ENCODE measurements around the gene C19orf18. TPM values are rescaled to one million over a fixed set of nuclear protein-coding genes. Genes with fewer than 3 reads are reported as not detected.

C19orf18 gene
- not detected in 2 replicates for polyA plus RNA-seq
- polyA minus RNA-seq: not detected in 2 replicates

DNA sequence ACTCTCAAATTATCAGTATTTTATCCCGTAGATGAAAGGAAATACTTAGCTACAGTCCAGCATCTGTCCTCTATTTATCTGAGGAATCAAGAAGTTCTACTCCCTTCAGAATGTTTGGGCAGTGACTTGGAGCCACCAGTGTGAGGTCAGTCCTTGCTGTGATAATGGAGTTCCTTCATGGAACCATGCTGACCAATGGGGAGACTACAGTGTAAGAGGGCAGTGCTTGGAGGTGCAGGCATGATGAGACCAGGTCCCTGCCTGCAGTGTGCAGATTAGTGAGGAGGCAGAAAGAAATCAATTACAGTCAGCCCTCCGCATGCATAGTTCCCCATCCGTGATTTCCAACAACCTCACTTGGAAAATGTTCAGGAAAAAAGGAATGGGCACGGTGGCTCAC lies at the start of gene C19orf18:
C19orf18 (minus strand) TSS at position 101 of the 400 bp plus-strand sequence. CDS start 102 bp downstream, outside the sequence.
- Histone ChIP-seq H3K36me3 (ENCODE audit: insufficient read depth, low read length) (peaks cover 65% of the 10 kb centered on the region), H3K9me3 (ENCODE audit: low read length) (peaks cover 63% of the 10 kb centered on the region)

DNA sequence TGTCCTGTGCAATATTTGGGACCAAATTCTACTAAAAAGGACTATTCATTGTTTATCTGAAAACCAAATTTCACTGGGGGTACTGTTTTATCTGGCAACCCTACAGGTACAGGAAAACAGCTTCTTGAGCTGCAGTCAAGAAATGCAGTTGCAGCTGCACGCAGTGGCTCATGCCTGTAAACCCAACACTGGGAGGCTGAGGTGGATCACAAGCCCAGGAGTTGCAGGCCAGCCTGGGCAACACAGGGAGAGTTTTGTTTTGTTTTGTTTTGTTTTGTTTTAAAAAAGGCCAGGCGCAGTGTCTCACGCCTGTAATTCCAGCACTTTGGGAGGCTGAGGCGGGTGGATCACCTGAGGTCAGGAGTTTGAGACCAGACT lies 47.9 kb upstream of the C19orf18 start:
- Histone ChIP-seq H3K27ac (ENCODE audit: low read length) (no peak overlapping the region), H3K4me2 (ENCODE audit: low read length) (no peak overlapping the region), H3K79me2 (replicated peaks; ENCODE audit: insufficient read depth, low read length) (no peaks in the 10 kb centered on the region), H3K9me2 (ENCODE audit: insufficient read depth, low read length) (no peaks in the 10 kb centered on the region), H3K9ac (ENCODE audit: low read length) (no peak overlapping the region), H2AFZ (ENCODE audit: low read depth, low read length) (no peak overlapping the region), H3K27me3 (ENCODE audit: insufficient read depth, low read depth, low read length) (no peaks in the 10 kb centered on the region), H4K20me1 (ENCODE audit: insufficient read depth) (no peaks in the 10 kb centered on the region), H3K9me3 (ENCODE audit: low read length) (no peaks in the 10 kb centered on the region), H3K36me3 (ENCODE audit: insufficient read depth, low read length) (no peaks in the 10 kb centered on the region), H3K4me3 (ENCODE audit: low read length) (no peak overlapping the region), H3F3A (ENCODE audit: insufficient read depth, low read length, poor library complexity, severe bottlenecking) (no peaks in the 10 kb centered on the region)
- TF ChIP-seq RAD21 (conservative IDR thresholded peaks at IDR 0.05): no peak
- TF ChIP-seq TAF1 (IDR thresholded peaks at IDR 0.05; ENCODE audit: low read depth): no peak
- TF ChIP-seq, protein P1, sequence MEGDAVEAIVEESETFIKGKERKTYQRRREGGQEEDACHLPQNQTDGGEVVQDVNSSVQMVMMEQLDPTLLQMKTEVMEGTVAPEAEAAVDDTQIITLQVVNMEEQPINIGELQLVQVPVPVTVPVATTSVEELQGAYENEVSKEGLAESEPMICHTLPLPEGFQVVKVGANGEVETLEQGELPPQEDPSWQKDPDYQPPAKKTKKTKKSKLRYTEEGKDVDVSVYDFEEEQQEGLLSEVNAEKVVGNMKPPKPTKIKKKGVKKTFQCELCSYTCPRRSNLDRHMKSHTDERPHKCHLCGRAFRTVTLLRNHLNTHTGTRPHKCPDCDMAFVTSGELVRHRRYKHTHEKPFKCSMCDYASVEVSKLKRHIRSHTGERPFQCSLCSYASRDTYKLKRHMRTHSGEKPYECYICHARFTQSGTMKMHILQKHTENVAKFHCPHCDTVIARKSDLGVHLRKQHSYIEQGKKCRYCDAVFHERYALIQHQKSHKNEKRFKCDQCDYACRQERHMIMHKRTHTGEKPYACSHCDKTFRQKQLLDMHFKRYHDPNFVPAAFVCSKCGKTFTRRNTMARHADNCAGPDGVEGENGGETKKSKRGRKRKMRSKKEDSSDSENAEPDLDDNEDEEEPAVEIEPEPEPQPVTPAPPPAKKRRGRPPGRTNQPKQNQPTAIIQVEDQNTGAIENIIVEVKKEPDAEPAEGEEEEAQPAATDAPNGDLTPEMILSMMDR (IDR thresholded peaks at IDR 0.05; ENCODE audit: poor library complexity, severe bottlenecking): no peak
- TF ChIP-seq POLR2AphosphoS5 (IDR thresholded peaks at IDR 0.05): no peak
- TF ChIP-seq SMC3 (conservative IDR thresholded peaks at IDR 0.05; ENCODE audit: poor library complexity): no peak
- TF ChIP-seq EP300 (conservative IDR thresholded peaks at IDR 0.05; ENCODE audit: poor library complexity, severe bottlenecking): no peak
- TF ChIP-seq EZH2 (IDR thresholded peaks at IDR 0.05; ENCODE audit: borderline replicate concordance, insufficient read depth, low read length, poor library complexity, severe bottlenecking): no peak
- TF ChIP-seq MXI1 (conservative IDR thresholded peaks at IDR 0.05; ENCODE audit: poor library complexity, severe bottlenecking): no peak
- TF ChIP-seq, protein P2, sequence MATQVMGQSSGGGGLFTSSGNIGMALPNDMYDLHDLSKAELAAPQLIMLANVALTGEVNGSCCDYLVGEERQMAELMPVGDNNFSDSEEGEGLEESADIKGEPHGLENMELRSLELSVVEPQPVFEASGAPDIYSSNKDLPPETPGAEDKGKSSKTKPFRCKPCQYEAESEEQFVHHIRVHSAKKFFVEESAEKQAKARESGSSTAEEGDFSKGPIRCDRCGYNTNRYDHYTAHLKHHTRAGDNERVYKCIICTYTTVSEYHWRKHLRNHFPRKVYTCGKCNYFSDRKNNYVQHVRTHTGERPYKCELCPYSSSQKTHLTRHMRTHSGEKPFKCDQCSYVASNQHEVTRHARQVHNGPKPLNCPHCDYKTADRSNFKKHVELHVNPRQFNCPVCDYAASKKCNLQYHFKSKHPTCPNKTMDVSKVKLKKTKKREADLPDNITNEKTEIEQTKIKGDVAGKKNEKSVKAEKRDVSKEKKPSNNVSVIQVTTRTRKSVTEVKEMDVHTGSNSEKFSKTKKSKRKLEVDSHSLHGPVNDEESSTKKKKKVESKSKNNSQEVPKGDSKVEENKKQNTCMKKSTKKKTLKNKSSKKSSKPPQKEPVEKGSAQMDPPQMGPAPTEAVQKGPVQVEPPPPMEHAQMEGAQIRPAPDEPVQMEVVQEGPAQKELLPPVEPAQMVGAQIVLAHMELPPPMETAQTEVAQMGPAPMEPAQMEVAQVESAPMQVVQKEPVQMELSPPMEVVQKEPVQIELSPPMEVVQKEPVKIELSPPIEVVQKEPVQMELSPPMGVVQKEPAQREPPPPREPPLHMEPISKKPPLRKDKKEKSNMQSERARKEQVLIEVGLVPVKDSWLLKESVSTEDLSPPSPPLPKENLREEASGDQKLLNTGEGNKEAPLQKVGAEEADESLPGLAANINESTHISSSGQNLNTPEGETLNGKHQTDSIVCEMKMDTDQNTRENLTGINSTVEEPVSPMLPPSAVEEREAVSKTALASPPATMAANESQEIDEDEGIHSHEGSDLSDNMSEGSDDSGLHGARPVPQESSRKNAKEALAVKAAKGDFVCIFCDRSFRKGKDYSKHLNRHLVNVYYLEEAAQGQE (IDR thresholded peaks at IDR 0.05; ENCODE audit: borderline replicate concordance): no peak

More for the DNA sequence above, at the start of gene C19orf18:
- Histone ChIP-seq H3K27ac (ENCODE audit: low read length) (no peak within 1 kb of the TSS), H3K4me3 (ENCODE audit: low read length) (no peak within 1 kb of the TSS), H4K20me1 (ENCODE audit: insufficient read depth) (no peaks in the 10 kb centered on the region), H3K79me2 (replicated peaks; ENCODE audit: insufficient read depth, low read length) (peaks cover 3% of the 10 kb centered on the region), H3K27me3 (ENCODE audit: insufficient read depth, low read depth, low read length) (no peaks in the 10 kb centered on the region), H2AFZ (ENCODE audit: low read depth, low read length) (no peak within 1 kb of the TSS), H3K9me2 (ENCODE audit: insufficient read depth, low read length) (no peaks in the 10 kb centered on the region), H3K9ac (ENCODE audit: low read length) (no peak within 1 kb of the TSS), H3K4me2 (ENCODE audit: low read length) (no peak within 1 kb of the TSS), H3F3A (ENCODE audit: insufficient read depth, low read length, poor library complexity, severe bottlenecking) (no peaks in the 10 kb centered on the region)
- TF ChIP-seq, protein P1 (IDR thresholded peaks at IDR 0.05; ENCODE audit: poor library complexity, severe bottlenecking): no peak
- TF ChIP-seq EZH2 (IDR thresholded peaks at IDR 0.05; ENCODE audit: borderline replicate concordance, insufficient read depth, low read length, poor library complexity, severe bottlenecking) (no peak), POLR2AphosphoS5 (IDR thresholded peaks at IDR 0.05) (no peak), MXI1 (conservative IDR thresholded peaks at IDR 0.05; ENCODE audit: poor library complexity, severe bottlenecking) (no peak), SMC3 (conservative IDR thresholded peaks at IDR 0.05; ENCODE audit: poor library complexity) (no peak), EP300 (conservative IDR thresholded peaks at IDR 0.05; ENCODE audit: poor library complexity, severe bottlenecking) (no peak), TAF1 (IDR thresholded peaks at IDR 0.05; ENCODE audit: low read depth) (no peak), RAD21 (conservative IDR thresholded peaks at IDR 0.05) (no peak)
- TF ChIP-seq, protein P2 (IDR thresholded peaks at IDR 0.05; ENCODE audit: borderline replicate concordance): no peak

All from neural cell (in vitro differentiated cells).